HepG2 (cell line): ENCODE data around the gene PRELID1. TPM values are rescaled to one million over a fixed set of nuclear protein-coding genes. Genes with fewer than 3 reads are reported as not detected.
A peak's percentile ranks its signal among the peaks of the same experiment; 100 is the strongest.

ENCODE experiments used
- ATRX ChIP-seq: sonication (generic); formaldehyde crosslinking; IDR thresholded peaks from 2 replicates; pipeline ENCODE4 v1.4.0; 2020; ENCODE audit warnings: missing genetic modification reagents, borderline replicate concordance
- BCL6 ChIP-seq: IDR thresholded peaks from 2 replicates; pipeline ENCODE4 v1.6.1; 2016; ENCODE audit warnings: missing genetic modification reagents, missing compliant biosample characterization
- CBFB ChIP-seq: sonication (generic); formaldehyde crosslinking; IDR thresholded peaks from 2 replicates; pipeline ENCODE4 v1.4.0; 2020; ENCODE audit warnings: missing genetic modification reagents
- CHD4 ChIP-seq: fragments of 200-600 bp; sonication (generic); IDR thresholded peaks from 2 replicates; pipeline ENCODE4 v1.7.0; 2017; ENCODE audit warnings: mild to moderate bottlenecking, low read length, borderline replicate concordance
- ETV6 ChIP-seq: sonication (generic); formaldehyde crosslinking; conservative IDR thresholded peaks from 2 replicates; pipeline ENCODE4 v1.4.0; 2020; ENCODE audit warnings: missing genetic modification reagents
- FOSL2 ChIP-seq: sonication (generic); formaldehyde crosslinking; IDR thresholded peaks from 2 replicates; pipeline ENCODE4 v1.4.0; 2020; ENCODE audit warnings: missing genetic modification reagents
- MTF1 ChIP-seq: sonication (generic); formaldehyde crosslinking; IDR thresholded peaks from 2 replicates; pipeline ENCODE4 v1.5.0; 2020; ENCODE audit warnings: missing genetic modification reagents
- RAD51 ChIP-seq: fragments of 450-650 bp; IDR thresholded peaks from 2 replicates; pipeline ENCODE4 v1.6.1; 2016; ENCODE audit warnings: borderline replicate concordance
- RARA ChIP-seq: IDR thresholded peaks from 2 replicates; pipeline ENCODE4 v1.6.1; 2016; ENCODE audit warnings: missing genetic modification reagents, missing compliant biosample characterization
- ZMAT3 ChIP-seq: sonication (generic); formaldehyde crosslinking; conservative IDR thresholded peaks from 2 replicates; pipeline ENCODE4 v1.7.0; 2021; ENCODE audit warnings: missing genetic modification reagents
- ZNF333 ChIP-seq: sonication (generic); formaldehyde crosslinking; IDR thresholded peaks from 2 replicates; pipeline ENCODE4 v1.4.0; 2020; ENCODE audit warnings: mild to moderate bottlenecking, missing genetic modification reagents, borderline replicate concordance
- ZNF367 ChIP-seq: sonication (generic); formaldehyde crosslinking; IDR thresholded peaks from 2 replicates; pipeline ENCODE4 v1.4.0; 2020; ENCODE audit warnings: missing genetic modification reagents, borderline replicate concordance
- ZNF501 ChIP-seq: sonication (generic); formaldehyde crosslinking; IDR thresholded peaks from 2 replicates; pipeline ENCODE4 v1.5.1; 2020; ENCODE audit warnings: mild to moderate bottlenecking, moderate library complexity, missing genetic modification reagents
- ZNF572 ChIP-seq: sonication (generic); formaldehyde crosslinking; IDR thresholded peaks from 2 replicates; pipeline ENCODE4 v1.5.1; 2020; ENCODE audit warnings: mild to moderate bottlenecking, missing genetic modification reagents
- polyA plus RNA-seq, 8 experiments: library from polyadenylated mRNA; depleted of rRNA in 3 of 8; stranded (reverse) in 7 of 8; unstranded in 1 of 8; fragments of >200 nt; fragmentation: Illumina TruSeq in 4 of 8; extraction: Trizol in 4 of 8; gene quantifications; 2 replicates each; pipeline versions ENCODE4 v1.2.1 to v1.2.3, GENCODE V29; 2011 to 2016; ENCODE audit warnings: low read depth in 4 of 8, missing spikeins in 1 of 8, mixed read lengths in 1 of 8; ENCODE audit not compliant: insufficient read depth in 1 of 8
- total RNA-seq, 5 experiments: library from RNA; depleted of rRNA; stranded (reverse); fragments of >200 nt; fragmentation: Illumina TruSeq; extraction: Trizol; gene quantifications; 2 replicates each; pipeline ENCODE4 v1.2.3, GENCODE V29; 2016; ENCODE audit warnings: low read depth in 1 of 5
- TF ChIP-seq, protein P1 (sequence below), 2 experiments: sonication (generic) in 1 of 2; formaldehyde crosslinking in 1 of 2; IDR thresholded peaks; 2 replicates each; pipeline versions ENCODE4 v1.4.0 to v1.6.1; 2016 to 2020; ENCODE audit warnings: borderline replicate concordance in 1 of 2, low read depth in 1 of 2, mild to moderate bottlenecking in 1 of 2, missing genetic modification reagents in 1 of 2
- TF ChIP-seq, protein P2 (sequence below): sonication (generic); formaldehyde crosslinking; IDR thresholded peaks from 2 replicates; pipeline ENCODE4 v1.8.0; 2022; ENCODE audit warnings: mild to moderate bottlenecking, missing genetic modification reagents, moderate library complexity
- TF ChIP-seq, protein P3 (sequence below): IDR thresholded peaks from 2 replicates; pipeline ENCODE4 v1.6.1; 2016; ENCODE audit warnings: missing compliant biosample characterization, missing genetic modification reagents, borderline replicate concordance
- TF ChIP-seq, protein P4 (sequence below): sonication (generic); formaldehyde crosslinking; IDR thresholded peaks from 2 replicates; pipeline ENCODE4 v1.4.0; 2020; ENCODE audit warnings: missing genetic modification reagents, borderline replicate concordance

PRELID1 gene
- total and polyA plus RNA-seq, 2 of the 13 experiments (the other 11 are each of a cell fraction or from before 2014, with no cell fraction given), result 250 to 271 TPM

DNA sequence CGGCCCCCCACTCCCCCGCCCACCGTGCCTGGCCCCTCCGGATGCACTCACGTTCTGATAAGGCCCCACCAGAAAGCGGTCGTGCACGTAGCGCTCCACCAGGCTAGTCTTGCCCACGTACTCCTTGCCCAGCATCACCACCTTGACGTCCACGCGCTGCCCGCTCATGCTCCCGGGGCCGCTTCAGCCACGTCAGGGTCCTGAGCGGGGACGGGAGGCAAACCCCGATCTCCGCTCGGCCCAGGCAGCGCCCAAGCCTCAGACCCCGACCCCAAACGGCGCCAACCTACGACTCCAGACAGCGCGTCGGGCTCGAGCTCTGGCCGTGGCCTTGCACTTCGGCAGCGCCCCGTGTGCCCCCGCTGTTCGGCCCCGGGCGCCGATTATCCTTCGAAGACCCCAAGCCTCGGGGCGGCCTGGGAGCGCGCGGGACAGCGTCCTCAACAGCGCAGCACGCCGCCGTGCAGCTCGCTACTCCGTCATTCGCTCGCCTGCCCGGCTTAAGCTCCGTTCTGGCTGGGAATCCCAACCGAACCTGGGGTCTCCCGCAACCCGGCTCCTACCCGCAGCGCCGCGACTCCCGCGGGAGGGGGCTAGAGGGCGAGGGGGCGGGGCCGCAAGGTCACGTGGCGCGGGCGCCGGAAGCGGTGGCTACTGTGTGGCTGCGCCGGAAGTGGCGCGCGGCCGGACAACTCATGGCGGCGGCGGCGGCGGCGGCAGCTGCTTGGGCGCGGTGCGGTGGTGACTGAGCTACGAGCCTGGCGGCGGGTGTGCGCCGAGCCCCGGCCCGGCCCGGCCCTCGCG lies at the start of gene PRELID1, which contains the start of gene RAB24 (continued):
- TF ChIP-seq ZNF572 (CRISPR knock-in tag), result no peak
- TF ChIP-seq CBFB (CRISPR knock-in tag), result peak; percentile 64; the same call in 1 of the 2 replicates
- peak; percentile 75; the same call in 1 of the 2 replicates for TF ChIP-seq ZNF501 (CRISPR knock-in tag)
- TF ChIP-seq BCL6 (CRISPR knock-in tag), result peak; percentile 61
- peak; percentile 11; the same call in 1 of the 2 replicates for TF ChIP-seq RARA (CRISPR knock-in tag)
- TF ChIP-seq ZNF333, result peak; percentile 70; the same call in 1 of the 2 replicates
- TF ChIP-seq, protein P1, sequence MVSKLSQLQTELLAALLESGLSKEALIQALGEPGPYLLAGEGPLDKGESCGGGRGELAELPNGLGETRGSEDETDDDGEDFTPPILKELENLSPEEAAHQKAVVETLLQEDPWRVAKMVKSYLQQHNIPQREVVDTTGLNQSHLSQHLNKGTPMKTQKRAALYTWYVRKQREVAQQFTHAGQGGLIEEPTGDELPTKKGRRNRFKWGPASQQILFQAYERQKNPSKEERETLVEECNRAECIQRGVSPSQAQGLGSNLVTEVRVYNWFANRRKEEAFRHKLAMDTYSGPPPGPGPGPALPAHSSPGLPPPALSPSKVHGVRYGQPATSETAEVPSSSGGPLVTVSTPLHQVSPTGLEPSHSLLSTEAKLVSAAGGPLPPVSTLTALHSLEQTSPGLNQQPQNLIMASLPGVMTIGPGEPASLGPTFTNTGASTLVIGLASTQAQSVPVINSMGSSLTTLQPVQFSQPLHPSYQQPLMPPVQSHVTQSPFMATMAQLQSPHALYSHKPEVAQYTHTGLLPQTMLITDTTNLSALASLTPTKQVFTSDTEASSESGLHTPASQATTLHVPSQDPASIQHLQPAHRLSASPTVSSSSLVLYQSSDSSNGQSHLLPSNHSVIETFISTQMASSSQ (IDR thresholded peaks at IDR 0.05; ENCODE audit: low read depth), result no peak
- TF ChIP-seq, protein P1 (CRISPR knock-in tag; IDR thresholded peaks at IDR 0.05; ENCODE audit: borderline replicate concordance), result peak; percentile 75; the same call in 1 of the 2 replicates
- TF ChIP-seq ZMAT3 (CRISPR knock-in tag), result no peak
- TF ChIP-seq ZNF367 (CRISPR knock-in tag), result no peak
- no peak for TF ChIP-seq ATRX (CRISPR knock-in tag)
- TF ChIP-seq, protein P2, sequence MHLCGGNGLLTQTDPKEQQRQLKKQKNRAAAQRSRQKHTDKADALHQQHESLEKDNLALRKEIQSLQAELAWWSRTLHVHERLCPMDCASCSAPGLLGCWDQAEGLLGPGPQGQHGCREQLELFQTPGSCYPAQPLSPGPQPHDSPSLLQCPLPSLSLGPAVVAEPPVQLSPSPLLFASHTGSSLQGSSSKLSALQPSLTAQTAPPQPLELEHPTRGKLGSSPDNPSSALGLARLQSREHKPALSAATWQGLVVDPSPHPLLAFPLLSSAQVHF (CRISPR knock-in tag), result no peak; the same call in 1 of the 2 replicates
- TF ChIP-seq, protein P3, sequence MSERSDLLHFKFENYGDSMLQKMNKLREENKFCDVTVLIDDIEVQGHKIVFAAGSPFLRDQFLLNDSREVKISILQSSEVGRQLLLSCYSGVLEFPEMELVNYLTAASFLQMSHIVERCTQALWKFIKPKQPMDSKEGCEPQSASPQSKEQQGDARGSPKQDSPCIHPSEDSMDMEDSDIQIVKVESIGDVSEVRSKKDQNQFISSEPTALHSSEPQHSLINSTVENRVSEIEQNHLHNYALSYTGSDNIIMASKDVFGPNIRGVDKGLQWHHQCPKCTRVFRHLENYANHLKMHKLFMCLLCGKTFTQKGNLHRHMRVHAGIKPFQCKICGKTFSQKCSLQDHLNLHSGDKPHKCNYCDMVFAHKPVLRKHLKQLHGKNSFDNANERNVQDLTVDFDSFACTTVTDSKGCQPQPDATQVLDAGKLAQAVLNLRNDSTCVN, result no peak
- TF ChIP-seq CHD4, result no peak
- TF ChIP-seq, protein P4, sequence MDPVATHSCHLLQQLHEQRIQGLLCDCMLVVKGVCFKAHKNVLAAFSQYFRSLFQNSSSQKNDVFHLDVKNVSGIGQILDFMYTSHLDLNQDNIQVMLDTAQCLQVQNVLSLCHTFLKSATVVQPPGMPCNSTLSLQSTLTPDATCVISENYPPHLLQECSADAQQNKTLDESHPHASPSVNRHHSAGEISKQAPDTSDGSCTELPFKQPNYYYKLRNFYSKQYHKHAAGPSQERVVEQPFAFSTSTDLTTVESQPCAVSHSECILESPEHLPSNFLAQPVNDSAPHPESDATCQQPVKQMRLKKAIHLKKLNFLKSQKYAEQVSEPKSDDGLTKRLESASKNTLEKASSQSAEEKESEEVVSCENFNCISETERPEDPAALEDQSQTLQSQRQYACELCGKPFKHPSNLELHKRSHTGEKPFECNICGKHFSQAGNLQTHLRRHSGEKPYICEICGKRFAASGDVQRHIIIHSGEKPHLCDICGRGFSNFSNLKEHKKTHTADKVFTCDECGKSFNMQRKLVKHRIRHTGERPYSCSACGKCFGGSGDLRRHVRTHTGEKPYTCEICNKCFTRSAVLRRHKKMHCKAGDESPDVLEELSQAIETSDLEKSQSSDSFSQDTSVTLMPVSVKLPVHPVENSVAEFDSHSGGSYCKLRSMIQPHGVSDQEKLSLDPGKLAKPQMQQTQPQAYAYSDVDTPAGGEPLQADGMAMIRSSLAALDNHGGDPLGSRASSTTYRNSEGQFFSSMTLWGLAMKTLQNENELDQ (CRISPR knock-in tag), result no peak
- no peak for TF ChIP-seq FOSL2 (CRISPR knock-in tag)
- TF ChIP-seq MTF1 (CRISPR knock-in tag), result no peak; the same call in 1 of the 2 replicates
- no peak for TF ChIP-seq ETV6 (CRISPR knock-in tag)
- peak; percentile 53; the same call in 1 of the 2 replicates for TF ChIP-seq RAD51
